GM12891 (cell line): ENCODE measurements around the gene SFTPD.

Source experiments
- PAX5 ChIP-seq: IDR thresholded peaks from 2 replicates; pipeline ENCODE4 v1.6.1; 2011; ENCODE audit warnings: low read length, moderate library complexity, mild to moderate bottlenecking; ENCODE audit not compliant: insufficient read depth, severe bottlenecking
- POLR2A ChIP-seq: IDR thresholded peaks from 2 replicates; pipeline ENCODE4 v1.6.1; 2011; ENCODE audit warnings: low read depth, low read length, control low read depth
- POLR2AphosphoS5 ChIP-seq: IDR thresholded peaks from 2 replicates; pipeline ENCODE4 v1.6.1; 2011; ENCODE audit warnings: low read depth, low read length, control low read depth
- POU2F2 ChIP-seq: IDR thresholded peaks from 2 replicates; pipeline ENCODE4 v1.6.1; 2011; ENCODE audit warnings: low read depth, mild to moderate bottlenecking, control low read depth, low read length, moderate library complexity
- SPI1 ChIP-seq: IDR thresholded peaks from 2 replicates; pipeline ENCODE4 v1.6.1; 2011; ENCODE audit warnings: low read depth, low read length, control low read depth
- TAF1 ChIP-seq: IDR thresholded peaks from 2 replicates; pipeline ENCODE4 v1.6.1; 2011; ENCODE audit warnings: low read depth, low read length, control low read depth

- TF ChIP-seq POLR2AphosphoS5 (no peak), POLR2A (no peak), SPI1 (peak; percentile 94), PAX5 (no peak), POU2F2 (no peak), TAF1 (no peak)
These were observed 10.0 kb downstream of the SFTPD start for GRCh38 chr10:79938728-79939406.
